ENCODE measurements around the gene PLOD1.
"Not testable (repeated sequence)": the region's sequence is repeated elsewhere in the genome, so short reads cannot be mapped to it uniquely, and the experiment has no call there.

PLOD1 gene

GRCh38 chr1:11934302-11935056 lies at the start of gene PLOD1:
Gene PLOD1, plus strand, starts transcription at chr1:11934717. Its CDS starts 63 bp downstream, at chr1:11934780.
- DNase-seq = peak; percentile 85

GRCh38 chr1:11885916-11886315 lies 48.6 kb upstream of the PLOD1 start:
- no peak for DNase-seq

- no peak for DNase-seq
These were observed 47.4 kb upstream of the PLOD1 start for GRCh38 chr1:11886986-11887665.

GRCh38 chr1:11887666-11888007 lies 46.9 kb upstream of the PLOD1 start:
- no peak for DNase-seq

- no peak for DNase-seq
These were observed 46.2 kb upstream of the PLOD1 start for GRCh38 chr1:11888206-11888876.

GRCh38 chr1:11888877-11889208 lies 45.7 kb upstream of the PLOD1 start:
- no peak for DNase-seq

- DNase-seq = no peak
These were observed 42.9 kb upstream of the PLOD1 start for GRCh38 chr1:11891433-11892186.

- peak; percentile 63 for DNase-seq
These were observed 40.6 kb upstream of the PLOD1 start for GRCh38 chr1:11893907-11894251.

- not testable (repeated sequence) for DNase-seq
These were observed 40.0 kb upstream of the PLOD1 start for GRCh38 chr1:11894501-11894900.

GRCh38 chr1:11898086-11898785 lies 36.3 kb upstream of the PLOD1 start:
- no peak for DNase-seq

GRCh38 chr1:11898831-11899467 lies 35.6 kb upstream of the PLOD1 start:
- no peak for DNase-seq

- DNase-seq = not testable (repeated sequence)
These were observed 33.1 kb upstream of the PLOD1 start for GRCh38 chr1:11901446-11901845.

- no peak for DNase-seq
These were observed 31.3 kb upstream of the PLOD1 start for GRCh38 chr1:11903210-11903609.

GRCh38 chr1:11904156-11904555 lies 30.4 kb upstream of the PLOD1 start:
- DNase-seq = not testable (repeated sequence)

GRCh38 chr1:11904978-11905377 lies 29.5 kb upstream of the PLOD1 start:
- DNase-seq = no peak

- DNase-seq = no peak
These were observed 27.6 kb upstream of the PLOD1 start for GRCh38 chr1:11906870-11907269.

GRCh38 chr1:11907275-11908094 lies 27.0 kb upstream of the PLOD1 start:
- DNase-seq = peak; percentile 93

- DNase-seq = peak; percentile 54
These were observed 26.3 kb upstream of the PLOD1 start for GRCh38 chr1:11908095-11908675.

- DNase-seq = not testable (repeated sequence)
These were observed 23.6 kb upstream of the PLOD1 start for GRCh38 chr1:11910914-11911228.

- DNase-seq = no peak
These were observed 22.5 kb upstream of the PLOD1 start for GRCh38 chr1:11912000-11912399.
